Activated T-helper 1 cell treated with Interleukin-2 at 50 U/mL for 16 hours (primary cell): Measurements from ENCODE around the gene TOMM7.
"Not testable (repeated sequence)": the region's sequence is repeated elsewhere in the genome, so short reads cannot be mapped to it uniquely, and the experiment has no call there.

Source experiments
- DNase-seq: peaks from one replicate; pipeline ENCODE4 v3.0.0-alpha.2; 2020; ENCODE audit warnings: low read depth

Gene TOMM7

DNA sequence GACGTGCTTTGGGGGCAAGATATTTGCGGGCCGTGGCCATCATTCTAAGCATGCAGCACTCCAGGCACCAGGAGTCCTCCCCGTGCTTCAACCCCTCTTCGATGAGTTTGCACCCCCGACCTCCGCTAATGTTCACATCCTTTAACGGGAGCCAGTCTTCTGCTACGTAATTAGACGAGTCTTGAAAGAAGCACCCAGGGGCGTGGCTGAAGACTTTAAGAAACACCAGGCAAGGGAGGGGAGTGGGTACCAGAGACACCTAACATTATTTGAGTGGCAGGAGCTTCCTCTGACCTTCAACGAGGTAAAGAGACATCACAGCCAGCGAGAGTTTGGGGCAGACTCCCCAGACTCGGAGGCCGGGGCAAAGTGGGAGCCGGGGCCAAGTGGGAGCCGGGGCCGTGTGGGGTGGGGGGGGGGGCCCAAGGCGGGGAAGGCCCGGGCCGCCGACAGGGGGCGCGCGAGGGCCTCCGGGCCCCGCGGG lies 31.1 kb upstream of the TOMM7 start:
- no peak for DNase-seq

DNA sequence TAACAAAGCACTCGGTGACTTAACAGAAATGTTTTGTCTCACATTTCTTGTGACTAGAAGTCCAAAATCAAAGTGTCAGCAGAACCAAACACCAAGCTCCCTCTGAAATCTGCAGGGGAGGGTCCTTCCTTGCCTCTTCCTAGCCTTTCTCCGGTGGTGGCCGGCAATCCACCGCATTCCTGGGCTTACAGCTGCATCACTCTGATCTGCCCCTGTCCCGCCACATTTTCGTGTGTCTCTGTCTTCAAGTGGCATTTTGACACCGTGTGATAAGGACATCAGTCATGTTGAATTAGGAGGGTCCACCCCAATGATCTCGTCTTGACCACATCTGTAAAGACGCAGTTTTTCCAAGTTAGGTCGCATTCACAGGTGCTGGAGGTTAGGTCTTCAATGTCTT lies 30.5 kb upstream of the TOMM7 start:
- no peak for DNase-seq

DNA sequence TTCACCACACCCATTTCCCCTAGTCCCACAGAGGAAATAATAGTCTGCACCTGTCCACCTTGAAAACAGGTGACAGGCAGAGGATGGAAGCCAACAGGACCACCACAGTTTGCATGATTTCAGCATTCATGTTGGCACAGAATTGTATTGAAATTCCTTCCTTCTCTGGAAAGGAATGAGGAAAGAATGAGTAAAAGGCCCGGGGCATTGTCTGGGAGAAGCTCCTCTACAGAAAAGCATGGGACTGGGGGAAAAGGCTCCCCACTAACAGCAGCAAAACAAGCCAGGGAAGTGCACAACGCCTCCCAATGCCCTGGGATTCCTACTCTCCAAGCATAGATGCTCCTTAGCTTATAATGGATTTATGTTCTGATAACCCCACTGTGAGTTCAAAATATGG lies 28.5 kb upstream of the TOMM7 start:
- DNase-seq = no peak

DNA sequence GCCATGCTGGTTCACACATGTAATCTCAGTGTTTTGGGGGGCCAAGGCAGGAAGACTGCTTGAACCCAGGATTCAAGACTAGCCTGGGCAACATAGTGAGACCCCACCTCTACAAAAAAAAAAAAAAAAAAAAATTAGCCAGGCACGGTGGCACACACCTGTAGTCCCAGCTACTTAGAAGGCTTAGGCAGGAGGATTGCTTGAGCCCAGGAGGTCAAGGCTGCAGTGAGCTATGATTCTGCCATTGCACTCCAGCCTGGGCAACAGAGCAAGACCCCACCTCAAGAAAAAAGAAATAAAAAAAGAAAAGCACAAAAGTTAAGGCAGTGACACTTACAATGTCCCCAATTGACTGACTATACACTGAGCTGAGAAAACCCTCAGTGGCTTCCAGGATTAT lies 27.7 kb upstream of the TOMM7 start:
- DNase-seq = not testable (repeated sequence)

DNA sequence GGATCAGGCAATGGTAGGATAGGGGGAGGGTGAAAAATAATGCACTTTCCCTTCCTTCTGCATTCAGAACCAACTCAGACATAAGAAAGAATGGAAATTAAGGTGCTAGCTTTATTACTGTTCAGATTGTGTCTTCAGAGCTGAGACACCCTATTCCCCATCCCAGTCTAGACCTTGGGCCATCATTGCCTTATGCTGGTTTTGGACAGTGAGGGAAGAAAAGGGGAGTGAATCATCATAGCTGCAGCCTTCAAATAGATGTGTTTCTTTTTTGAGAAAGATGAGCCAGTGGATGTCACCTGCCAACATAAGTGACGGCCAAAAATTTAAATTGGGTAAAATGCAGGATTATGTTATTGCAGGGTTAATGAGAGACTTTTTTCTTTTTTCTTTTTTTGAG lies 27.0 kb upstream of the TOMM7 start:
- no peak for DNase-seq

DNA sequence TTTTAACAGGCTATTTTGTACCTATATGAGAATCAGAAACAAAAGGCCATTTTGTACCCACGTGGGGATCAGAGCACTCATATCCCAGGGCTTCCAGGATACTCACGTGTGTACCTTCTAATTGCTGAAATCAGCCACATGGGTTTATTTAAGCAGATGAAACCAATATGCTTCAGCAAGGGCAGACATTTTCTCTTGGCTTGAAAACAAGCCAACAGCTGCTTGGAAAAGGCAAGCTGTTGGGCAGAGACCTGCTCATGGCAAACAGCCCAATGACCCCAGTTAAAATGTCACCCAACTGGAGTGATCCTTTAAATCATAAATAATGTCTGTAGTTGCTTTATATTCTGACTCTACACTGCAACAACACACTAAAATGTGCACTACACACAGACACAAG lies 26.5 kb upstream of the TOMM7 start:
- DNase-seq = no peak

DNA sequence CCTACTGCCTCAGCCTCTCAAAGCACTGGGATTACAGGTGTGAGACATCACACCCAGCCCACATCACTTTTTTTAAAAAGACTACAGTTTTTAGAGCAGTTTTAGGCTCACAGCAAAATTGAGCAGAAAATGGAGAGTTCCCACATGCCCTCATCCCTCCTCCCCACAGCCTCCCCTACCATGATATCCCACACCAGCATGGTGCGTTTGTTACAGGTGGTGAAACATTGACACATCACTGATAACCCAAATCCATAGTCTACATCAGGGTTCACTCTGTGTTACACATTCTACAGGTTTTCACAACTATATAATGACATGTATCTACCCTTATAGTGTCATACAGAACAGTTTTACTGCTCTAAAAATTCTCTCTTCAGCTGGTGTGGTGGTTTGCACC lies 24.3 kb upstream of the TOMM7 start:
- DNase-seq = no peak

DNA sequence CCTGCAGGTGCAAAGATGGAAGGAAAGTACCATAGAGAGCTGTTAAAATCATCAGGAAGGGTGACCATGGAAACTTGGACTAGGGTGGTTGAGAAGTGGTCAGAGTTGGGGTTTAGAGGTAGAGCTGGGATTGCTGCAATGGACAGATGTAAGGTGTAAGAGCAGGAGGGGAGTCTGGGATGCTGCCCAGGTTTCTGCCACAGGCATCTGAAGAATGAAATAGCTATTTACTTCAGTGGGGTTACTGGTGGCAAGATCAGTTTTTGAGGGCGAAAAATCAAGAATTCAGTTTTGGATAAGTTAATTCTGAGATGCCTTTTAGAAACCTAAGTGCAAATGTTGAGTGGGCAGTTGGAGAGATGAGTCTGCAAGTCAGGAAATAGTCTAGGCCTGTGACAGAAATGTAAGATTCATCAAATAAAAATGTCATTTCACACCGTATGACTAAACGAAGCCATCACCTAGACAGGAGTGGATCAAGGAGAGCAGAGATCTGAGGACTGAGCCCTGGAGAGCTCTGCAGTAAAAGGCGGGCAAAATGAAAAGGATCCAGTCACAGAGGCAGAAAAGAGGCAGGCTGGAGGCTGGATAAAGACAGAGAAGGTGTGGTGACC lies 22.7 kb upstream of the TOMM7 start:
- DNase-seq = no peak

DNA sequence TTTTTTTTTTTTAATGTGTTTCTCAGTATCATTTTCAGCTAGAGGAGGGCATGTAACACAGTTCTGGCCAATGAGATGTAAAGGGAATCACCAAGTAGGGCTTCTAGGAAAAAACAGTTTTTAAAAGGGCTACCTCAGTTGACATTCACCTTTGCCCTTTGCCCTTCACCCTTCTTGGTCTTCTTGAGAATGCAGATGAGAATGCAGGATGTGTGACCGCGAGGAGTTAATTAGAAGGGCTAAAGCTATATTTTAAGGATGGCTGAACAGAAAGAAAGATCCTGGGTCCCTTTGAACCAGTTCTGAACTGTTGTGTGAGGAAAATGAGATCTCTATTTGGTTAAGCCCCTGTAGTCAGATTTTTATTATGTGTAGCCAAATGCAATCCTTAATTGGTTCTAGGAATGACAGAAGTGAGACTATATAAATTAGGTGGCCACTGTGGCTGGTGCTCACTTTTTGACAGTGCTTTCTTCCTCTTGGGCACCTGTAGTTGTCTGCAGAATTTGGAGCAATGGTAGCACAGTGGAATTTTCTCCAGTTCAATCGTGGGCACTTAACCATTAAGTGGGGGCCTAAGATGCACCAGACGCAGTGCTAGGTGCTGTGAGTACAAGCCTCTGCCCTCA lies 21.1 kb upstream of the TOMM7 start:
- no peak for DNase-seq

DNA sequence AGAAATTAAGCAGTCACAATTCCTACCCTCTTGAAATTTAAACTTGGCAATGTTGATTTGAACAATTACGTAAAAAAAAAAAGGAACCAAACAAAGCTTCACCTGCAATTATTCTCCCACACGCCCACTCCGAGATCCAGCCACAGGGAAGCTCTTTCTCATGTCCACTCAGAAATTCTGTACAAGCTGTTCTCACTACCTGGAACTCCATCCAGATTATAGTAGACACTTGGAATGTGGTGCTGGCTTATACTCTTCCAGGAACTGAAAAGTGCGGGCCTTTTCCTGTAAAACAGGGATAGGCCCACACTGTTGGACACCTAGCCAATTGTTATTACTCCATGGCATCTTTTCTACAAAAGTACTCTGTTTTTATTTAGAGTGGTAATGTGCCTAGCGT lies 20.3 kb upstream of the TOMM7 start:
- no peak for DNase-seq

DNA sequence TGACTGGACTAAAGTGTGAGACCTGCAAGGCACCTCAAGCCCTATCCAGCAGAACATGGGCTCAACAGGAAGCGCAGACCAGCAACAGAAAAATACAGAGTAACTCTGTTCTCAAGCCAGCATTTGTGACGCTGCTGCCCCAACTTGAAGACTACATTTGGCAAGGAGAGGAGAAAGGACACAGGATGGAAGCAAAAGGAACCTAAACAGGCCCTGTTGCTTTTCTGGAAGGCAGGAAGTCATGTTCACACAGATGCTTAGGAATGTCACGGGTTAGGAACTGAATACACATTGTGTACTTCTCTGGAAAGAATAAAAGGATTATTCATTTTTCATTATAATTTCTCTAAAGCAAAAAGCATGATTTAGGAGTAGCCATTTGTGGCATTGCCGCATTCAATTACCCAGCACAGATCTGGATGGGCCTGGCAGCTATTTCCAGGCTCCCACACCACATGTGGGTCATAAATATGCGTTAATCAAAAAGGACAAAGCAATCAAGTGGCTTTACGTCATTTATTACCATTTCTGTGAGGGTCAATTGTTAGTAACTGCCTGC lies 19.8 kb upstream of the TOMM7 start:
- no peak for DNase-seq

DNA sequence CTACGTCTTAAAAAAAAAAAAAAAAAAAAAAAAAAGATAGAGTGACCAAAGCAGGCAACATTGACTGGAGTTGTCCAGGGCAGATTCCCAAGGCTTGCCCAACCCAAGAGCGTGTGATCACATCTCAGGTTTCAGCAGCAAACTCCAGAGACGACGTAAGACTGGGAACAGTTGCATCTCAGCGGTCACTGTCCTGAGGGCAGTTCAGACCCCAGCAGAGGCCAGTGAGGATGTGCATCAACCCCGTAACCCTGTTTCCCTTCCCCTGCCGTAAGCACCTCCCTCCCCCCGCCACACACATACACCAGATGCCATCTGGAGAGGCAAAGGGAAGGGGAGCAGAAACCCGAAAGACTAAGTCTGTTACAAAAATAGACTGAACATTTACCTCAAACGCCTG lies 19.3 kb upstream of the TOMM7 start:
- DNase-seq = no peak

DNA sequence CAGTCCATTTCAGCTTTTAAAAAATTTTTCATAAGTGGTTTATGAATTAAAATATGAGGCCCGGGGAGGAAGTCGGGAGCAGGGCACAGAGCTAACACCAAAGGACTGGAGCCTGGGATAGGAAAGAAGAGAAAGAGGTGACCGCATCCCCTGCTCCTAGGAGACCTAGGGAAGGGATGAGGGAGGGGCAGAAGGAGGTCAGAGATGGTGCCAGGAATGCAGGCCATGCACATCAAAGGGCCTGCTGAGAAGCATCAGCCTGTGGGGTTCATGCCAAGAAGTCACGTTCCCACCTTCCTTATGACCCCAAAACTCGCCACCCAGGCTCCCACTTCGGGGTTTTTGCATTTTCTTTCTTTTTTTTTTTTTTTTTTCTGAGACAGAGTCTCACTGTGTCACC lies 14.7 kb upstream of the TOMM7 start:
- no peak for DNase-seq

DNA sequence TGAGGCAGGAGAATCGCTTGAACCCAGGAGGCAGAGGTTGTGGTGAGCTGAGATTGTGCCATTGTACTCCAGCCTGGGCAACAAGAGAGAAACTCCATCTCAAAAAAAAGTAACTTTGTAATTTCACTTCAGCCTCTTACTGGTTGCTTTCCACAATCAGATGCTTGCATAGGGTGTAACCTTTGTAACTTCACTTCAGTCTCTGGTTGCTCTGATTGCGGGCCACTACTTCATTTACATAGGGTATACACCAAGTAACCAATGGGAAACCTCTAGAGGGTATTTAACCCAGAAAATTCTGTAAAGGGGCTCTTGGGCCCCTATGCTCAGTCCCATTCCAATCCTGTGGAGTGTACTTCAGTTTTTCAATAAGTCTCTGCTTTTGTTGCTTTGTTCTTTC lies 13.9 kb upstream of the TOMM7 start:
- DNase-seq = not testable (repeated sequence)

DNA sequence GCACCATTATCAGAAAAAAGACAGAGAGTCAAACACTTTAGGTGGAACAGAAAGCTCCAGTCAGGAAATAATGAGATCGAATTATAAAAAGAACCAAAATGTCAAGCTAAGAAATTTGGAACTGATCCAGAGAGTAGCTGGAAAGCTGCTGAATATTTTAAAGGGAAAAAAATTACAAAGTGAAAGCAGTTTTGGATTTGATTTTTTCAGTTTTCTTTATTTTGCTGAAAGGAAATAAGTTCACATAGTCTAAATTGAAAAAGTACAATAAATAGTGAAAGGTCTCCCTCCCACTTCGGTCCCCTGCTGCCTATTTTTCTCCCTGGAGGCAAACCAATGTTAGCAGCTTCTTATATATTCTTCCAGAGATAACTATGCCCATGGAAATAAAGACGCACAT lies 11.3 kb upstream of the TOMM7 start:
- DNase-seq = no peak

DNA sequence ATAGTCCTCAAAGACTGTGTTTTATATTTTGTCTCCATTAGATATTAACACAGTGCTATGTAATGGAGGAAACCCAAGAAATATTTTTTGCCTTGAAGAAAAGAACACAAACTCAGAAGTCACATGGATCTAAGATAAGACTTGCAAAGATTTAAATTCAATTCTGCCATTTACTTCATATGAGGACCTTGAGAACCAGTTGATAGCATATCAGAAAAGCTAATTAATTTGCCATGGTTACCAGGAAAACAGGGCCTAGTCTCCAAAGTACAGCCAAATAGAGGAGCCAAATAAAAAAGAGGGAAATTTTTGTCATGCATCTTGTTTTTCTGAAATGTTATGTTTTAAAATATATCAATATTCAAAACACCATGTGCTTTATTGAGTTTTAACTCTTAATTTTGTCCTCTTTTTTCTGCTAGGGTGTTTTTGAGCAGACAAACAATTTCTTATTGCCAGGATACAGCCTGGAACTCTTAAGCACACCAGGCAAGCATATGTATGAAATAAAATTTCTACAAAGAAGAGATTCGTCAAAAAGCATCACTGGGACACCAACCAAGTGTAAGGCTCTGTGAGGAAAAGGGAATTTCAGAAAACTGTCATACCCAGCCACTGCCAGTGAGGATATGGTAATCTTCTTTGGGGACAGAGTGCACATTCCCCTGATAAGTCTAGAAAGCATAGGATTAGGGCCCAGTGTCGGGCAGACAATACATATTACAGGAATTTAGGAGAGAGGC lies 10.6 kb upstream of the TOMM7 start:
- no peak for DNase-seq

DNA sequence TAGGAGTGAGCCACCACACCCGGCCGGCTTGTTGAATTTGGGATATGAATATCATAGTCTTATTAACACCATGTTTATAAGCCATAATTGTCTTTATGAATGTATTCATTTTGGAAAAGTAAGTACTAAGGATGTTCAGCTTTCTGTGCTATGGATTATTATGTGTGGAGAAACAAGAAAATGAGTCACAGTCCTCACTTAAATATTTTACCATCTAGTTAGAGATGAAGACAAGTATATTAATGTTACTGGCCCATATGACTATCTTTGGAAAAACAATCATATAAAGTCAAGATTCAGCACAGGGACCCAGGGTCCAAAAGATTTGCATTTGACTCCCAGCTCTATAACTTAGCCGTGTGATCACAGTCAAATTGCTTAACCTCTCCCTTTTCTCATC lies 9.8 kb upstream of the TOMM7 start:
- no peak for DNase-seq

DNA sequence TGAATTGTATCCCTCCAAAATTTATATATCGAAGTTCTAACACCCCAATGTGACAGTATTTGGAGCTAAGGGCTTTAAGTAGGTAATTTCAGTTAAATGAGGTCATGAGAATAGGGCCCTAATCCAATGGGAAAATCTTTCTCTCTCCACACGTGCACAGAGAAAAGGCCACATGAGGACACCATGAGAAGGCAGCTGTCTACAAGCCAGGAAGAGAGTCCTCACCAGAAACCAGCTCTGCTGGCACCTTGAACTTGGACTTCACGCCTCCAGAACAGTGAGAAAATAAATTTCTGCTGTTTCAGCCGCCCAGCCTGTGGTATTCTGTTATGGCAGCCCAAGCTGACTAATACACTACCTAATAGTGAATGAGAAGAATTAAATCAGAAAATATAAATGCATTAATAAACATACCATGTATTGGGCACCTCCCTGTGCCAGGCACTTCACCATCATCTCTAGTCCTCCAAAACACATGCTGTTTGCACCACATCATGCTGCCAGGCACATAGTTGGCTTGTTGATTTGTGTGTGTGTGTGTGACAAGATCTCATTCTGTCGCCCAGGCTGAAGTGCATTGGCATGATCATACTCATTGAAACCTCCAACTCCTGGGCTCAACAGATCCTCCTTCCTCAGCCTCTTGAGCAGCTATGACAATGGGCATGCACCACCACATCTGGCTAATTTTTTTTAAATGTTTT lies 9.1 kb upstream of the TOMM7 start:
- no peak for DNase-seq

DNA sequence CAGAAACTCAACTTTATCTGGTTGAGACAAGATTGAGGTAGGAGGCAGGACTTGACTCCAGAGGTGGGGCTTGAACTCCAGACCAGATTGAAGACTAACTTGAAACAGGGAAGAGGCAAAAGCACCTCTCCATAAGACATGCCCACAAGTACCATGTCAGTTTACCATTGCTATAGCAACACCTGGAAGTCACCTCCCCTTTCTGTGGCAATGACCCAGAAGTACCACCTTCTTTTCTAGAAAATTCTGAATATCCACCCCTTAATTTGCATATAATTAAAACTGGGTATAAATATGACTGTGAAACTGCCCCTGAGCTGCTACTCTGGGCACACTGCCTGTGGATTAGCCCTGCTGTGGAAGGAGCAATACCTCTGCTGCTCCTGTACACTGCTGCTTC lies 4.9 kb upstream of the TOMM7 start:
- DNase-seq = no peak

DNA sequence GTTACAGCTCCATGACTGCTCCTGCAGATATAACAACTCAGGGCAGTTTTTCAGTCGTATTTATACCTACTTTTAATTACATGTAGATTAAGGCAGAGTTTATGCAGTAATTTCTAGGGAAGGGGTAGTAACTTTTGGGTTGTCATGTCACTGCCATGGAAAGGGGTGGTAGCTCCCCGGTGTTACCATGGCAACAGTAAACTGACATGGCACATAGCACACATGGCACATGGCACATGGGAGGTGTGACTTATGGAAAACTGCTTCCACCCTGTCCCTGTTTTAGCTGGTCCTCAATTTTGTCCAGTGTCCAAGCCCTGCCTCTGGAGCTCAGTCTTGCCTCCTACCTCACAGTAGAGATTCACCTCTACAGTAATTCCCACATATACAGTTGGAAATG lies 3.9 kb upstream of the TOMM7 start:
- no peak for DNase-seq

DNA sequence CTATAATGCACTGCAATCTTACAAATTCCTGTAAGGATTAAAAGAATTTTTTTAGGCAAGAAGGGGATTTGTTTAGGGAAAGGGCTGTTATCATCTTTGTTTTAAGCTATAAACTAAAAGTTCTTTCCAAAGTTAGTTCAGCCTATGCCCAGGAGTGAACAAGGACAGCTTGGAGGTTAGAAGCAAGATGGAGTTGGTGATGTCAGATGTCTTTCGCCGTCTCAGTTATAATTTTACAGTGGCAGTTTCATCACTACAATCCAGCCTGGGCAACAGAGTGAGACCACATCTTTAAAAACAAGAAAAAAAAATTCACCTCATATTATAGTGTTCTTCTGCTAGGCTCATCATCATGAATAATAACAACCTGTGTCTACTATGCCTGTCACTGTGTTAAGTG lies 2.1 kb upstream of the TOMM7 start:
- DNase-seq = no peak

DNA sequence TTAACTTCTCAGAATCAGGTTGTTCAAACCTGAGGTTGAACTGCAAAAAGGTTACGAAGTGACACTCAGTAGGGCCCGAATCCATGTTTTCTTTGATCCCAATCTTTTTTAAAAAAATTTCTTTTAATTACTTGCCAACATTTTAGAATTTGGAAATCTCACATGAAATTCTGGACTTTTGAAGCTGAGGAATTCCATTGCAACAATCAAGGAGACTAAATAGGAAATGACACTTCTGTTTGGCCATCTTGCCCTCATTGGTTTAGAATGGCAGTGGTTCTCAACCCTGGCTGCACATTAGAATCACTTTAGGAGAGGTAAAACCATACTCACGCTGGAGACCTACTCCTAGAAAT lies 471 bp upstream of the TOMM7 start:
- DNase-seq = no peak
